Lower leg skin (tissue), 4 donors: ENCODE data around the gene HLX. TPM values are rescaled to one million over a fixed set of nuclear protein-coding genes. Genes with fewer than 3 reads are reported as not detected.

Experiments
- DNase-seq, 2 donors: peaks; one replicate each; pipeline ENCODE4 v3.0.0-alpha.2; 2019; ENCODE audit warnings: low spot score in 2 of 2
- H3K4me3 ChIP-seq: fragments of 200-600 bp; sonication (generic); 2 replicates; pipeline ENCODE4 v1.5.1; 2017; ENCODE audit warnings: mild to moderate bottlenecking, low read depth; ENCODE audit not compliant: poor library complexity, severe bottlenecking
- POLR2A ChIP-seq, 2 donors: fragments of 450-650 bp; IDR thresholded peaks; one replicate each; pipeline ENCODE4 v1.6.1; 2016 to 2017; ENCODE audit warnings: antibody characterized with exemption in 2 of 2, mild to moderate bottlenecking in 1 of 2, moderate library complexity in 1 of 2
- WGBS, 2 donors: methylation state at CpG; one replicate each; pipeline ENCODE4 v1.1.5; 2018; 5-methylcytosine and 5-hydroxymethylcytosine counted together
- intact Hi-C: fragments of 100-400 bp; cut with DNase I; formaldehyde crosslinking; loops from one replicate; pipeline ENCODE4 v1.15.0; 2023; ENCODE audit warnings: low total_unique reads
- total RNA-seq, 4 donors: library from RNA; depleted of rRNA; stranded (reverse); fragments of >200 nt; gene quantifications; one replicate each; pipeline ENCODE4 v1.1.0, GENCODE V29; 2016
- TF ChIP-seq, protein P1 (sequence below), 3 donors: fragments of 450-650 bp; IDR thresholded peaks; one replicate each; pipeline ENCODE4 v1.5.1; 2016; ENCODE audit warnings: antibody characterized with exemption in 3 of 3, mild to moderate bottlenecking in 3 of 3, moderate library complexity in 2 of 3

HLX gene
- total RNA-seq, 4 donors from 2014 or later, result 2.9 to 12.9 (median 3.2) TPM

DNA sequence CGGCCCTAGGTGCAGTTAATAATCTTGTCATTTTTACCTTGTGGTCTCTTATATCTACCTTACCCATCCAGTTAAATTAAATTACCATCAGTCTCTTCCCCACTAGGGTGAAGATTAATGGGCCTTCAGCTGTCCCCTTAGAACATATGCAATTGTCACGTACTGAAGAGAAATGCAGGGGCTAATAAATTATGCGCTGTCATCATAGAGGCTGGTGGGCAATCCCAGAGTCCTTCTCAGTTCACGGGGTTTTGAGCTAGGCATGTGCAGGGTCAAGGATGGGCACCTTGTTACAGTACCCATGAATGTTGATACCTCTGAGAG lies 35.8 kb downstream of the HLX start:
- 63 to 73% methylated on average over 4 of the region's 4 CpGs for WGBS, 2 donors
- DNase-seq, result no peak
- intact Hi-C loops, result no loop called here
- no peak for TF ChIP-seq POLR2A (IDR thresholded peaks at IDR 0.05)
- no peak overlapping the region for H3K4me3 ChIP-seq

DNA sequence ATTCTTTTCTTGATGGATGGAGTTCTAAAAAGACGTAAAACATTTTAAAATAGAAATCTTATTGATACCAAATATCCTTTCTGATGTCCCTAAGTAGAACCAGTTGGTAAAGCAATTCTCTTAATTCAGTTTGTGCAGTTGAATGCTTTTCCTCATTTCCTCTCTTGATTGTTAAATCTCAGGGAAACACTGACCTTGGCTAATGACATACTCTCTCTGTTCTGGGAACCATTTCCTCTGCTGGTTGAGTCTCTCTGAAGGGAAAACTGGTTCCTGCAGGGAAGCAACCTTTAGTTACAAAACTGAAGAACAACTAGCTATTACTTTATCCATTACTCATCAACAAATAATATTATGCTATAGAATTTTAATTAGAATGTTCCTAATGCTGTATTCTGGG lies 36.7 kb downstream of the HLX start:
- TF ChIP-seq, protein P1, sequence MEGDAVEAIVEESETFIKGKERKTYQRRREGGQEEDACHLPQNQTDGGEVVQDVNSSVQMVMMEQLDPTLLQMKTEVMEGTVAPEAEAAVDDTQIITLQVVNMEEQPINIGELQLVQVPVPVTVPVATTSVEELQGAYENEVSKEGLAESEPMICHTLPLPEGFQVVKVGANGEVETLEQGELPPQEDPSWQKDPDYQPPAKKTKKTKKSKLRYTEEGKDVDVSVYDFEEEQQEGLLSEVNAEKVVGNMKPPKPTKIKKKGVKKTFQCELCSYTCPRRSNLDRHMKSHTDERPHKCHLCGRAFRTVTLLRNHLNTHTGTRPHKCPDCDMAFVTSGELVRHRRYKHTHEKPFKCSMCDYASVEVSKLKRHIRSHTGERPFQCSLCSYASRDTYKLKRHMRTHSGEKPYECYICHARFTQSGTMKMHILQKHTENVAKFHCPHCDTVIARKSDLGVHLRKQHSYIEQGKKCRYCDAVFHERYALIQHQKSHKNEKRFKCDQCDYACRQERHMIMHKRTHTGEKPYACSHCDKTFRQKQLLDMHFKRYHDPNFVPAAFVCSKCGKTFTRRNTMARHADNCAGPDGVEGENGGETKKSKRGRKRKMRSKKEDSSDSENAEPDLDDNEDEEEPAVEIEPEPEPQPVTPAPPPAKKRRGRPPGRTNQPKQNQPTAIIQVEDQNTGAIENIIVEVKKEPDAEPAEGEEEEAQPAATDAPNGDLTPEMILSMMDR (IDR thresholded peaks at IDR 0.05), result no peak
- no peak for TF ChIP-seq POLR2A (IDR thresholded peaks at IDR 0.05)
- intact Hi-C loops, result no loop called here
- DNase-seq, result no peak
- WGBS, 2 donors, result 83 to 89% methylated on average over 1 of the region's 1 CpG
- H3K4me3 ChIP-seq, result no peak overlapping the region

DNA sequence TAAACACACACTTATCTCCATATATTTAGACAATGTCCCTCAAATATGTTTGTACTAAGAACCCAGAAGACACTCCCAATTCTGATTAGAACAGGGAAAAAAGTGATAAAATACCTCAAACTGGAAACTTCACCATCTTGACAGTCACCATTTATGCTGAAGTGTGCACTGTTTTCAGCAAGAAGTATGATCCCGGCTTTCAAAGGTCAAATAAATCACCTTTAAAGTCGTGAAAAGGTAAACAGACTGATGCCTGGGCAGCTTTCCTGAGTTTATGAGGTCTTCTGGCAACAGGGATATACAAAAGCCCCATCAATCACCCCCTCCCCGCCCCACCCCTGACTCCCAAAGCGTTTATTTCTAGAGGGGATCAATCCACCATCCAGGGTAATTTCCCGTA lies 37.9 kb downstream of the HLX start:
- no peak for DNase-seq
- H3K4me3 ChIP-seq, result no peak overlapping the region
- intact Hi-C loops, result no loop called here
- WGBS, 2 donors, result 49 to 50% methylated on average over 5 of the region's 5 CpGs
- TF ChIP-seq, protein P1 (IDR thresholded peaks at IDR 0.05), result no peak
- TF ChIP-seq POLR2A (IDR thresholded peaks at IDR 0.05), result no peak

DNA sequence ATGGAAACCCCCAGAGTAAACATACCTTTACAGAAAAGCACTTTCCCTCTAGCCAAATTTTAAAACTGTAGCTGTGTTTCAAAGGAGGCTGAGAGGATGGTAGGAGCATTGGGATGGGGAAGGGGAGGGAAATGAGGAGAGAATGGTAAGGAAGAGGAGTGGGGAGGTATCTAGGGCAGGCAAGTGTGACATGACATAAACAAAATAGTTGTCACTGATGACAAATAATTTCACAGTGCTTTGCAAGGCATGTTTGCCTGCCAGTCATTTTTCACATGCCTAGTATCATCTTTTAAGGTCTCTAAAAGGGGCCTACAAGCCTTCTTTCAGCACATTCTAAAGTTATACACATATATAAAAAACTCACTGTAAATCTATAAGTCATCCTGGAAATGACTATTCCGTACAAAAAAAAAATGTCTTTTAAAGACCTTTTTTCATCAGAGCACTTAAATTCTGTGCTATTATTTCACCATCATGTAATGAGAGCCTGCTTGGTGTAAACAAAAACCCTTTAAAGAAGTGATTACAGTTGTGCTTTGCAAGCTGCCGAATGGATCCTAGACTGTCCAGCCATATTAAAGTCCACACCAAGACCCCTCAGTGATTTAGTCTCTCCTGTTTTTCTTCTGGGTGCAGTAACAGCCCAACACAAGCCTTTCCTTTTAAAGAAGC lies 38.4 kb downstream of the HLX start:
- TF ChIP-seq, protein P1 (IDR thresholded peaks at IDR 0.05), result no peak
- TF ChIP-seq POLR2A (IDR thresholded peaks at IDR 0.05), result no peak
- 65 to 67% methylated on average over 2 of the region's 2 CpGs for WGBS, 2 donors
- H3K4me3 ChIP-seq, result no peak overlapping the region
- DNase-seq, result no peak
- intact Hi-C loops, result no loop called here

DNA sequence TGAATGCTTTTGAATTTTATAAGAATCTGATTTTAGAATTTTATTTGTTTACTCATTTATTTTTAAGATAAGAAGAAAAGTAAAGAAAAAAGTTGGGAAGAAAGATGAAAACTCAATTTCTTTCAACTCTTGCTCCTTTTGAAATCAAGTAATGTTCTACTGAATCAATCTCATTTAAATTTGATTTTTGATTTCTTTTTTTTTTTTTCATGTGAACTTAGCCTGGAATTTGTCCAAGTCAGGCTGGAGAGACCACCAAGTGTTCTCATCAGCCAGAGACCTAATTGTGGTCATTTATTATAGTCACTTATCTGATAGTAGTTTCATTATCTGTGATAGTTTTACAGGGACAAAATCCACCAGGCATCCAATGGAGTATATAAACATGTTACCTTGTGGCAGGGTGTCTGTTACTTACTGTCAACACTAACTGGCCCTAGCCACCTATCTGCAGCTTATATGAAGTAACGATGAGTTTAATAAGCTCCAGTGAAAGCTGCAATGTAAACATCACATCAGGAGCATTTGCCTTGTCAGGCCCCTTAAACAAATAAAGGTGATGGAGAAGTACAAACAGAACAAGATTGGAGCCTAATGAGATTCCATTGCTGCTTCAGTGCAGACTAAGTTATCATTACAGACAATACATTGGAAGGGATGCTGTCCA lies 39.2 kb downstream of the HLX start:
- intact Hi-C loops, result no loop called here
- no peak for TF ChIP-seq POLR2A (IDR thresholded peaks at IDR 0.05)
- TF ChIP-seq, protein P1 (IDR thresholded peaks at IDR 0.05), result no peak
- no peak overlapping the region for H3K4me3 ChIP-seq
- DNase-seq, result no peak
- 68 to 84% methylated on average over 1 of the region's 1 CpG for WGBS, 2 donors

DNA sequence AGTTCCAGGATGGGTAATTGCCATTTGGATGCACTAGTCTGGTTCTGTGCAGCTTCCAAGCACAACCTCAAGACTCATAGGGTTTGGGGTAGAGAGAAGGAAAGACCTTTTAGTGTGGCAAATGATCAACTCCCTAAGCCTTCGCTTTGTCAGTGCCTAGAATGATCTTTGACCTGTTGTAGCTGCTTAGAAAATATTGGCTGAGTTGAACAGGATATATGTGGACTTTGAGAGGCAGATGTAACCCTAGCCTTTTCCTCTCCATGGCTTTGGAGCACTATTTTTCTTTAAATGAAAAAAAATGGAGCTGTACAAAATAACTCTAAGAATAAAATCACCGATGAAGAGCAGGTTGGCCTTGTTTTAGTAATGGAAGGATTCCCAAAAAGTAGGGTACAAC lies 41.7 kb downstream of the HLX start:
- intact Hi-C loops, result no loop called here
- WGBS, 2 donors, result 83 to 87% methylated on average over 2 of the region's 2 CpGs
- TF ChIP-seq POLR2A (IDR thresholded peaks at IDR 0.05), result no peak
- TF ChIP-seq, protein P1 (IDR thresholded peaks at IDR 0.05), result no peak

More for the DNA sequence above, 41.7 kb downstream of the HLX start:
- no peak overlapping the region for H3K4me3 ChIP-seq
- DNase-seq, result no peak
